Measurements from ENCODE around the gene MED13.
A peak's percentile ranks its signal among the peaks of the same experiment; 100 is the strongest.
"Not testable (repeated sequence)": the region's sequence is repeated elsewhere in the genome, so short reads cannot be mapped to it uniquely, and the experiment has no call there.

MED13 gene

DNA sequence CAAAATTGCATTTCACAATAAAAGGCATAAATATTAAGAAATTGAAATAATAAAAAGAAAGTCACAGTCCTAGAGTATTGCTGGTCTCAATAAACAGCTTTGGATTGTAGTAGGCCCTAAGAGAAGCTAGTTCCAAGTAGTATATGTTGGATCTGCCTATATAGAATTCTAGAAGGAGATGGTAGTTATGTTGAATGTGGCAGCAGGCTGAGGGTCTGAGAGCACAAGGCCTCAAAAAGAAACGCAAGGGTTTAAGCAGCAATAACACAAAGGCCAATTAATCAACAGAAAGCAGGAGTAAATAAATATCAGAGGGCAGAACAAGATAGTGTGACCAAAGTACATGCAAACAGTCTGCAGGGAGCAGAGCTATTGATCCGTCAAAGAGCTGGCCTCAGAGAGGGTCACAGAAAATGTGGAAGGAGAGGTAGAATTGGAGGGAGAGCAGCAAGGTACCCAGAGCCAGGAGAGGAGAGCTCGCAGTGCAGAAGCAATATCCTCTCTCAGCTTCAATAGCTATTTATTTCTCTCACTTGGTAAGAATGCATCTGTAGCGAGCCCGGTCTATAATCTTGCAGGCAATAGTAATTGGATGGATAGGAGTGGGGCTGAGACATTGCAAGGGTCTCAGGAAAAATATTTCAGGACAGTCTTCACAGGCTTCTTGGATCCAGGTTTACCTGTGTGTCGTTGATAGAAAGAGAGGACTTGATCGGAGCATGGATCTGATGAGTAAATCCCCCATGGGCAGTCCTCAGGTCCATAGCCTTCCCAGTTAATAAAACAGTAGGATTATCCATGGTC is 25.1 kb upstream of the MED13 start:
- DNase-seq (ENCODE audit: low read depth in 2 of 2): no peak

DNA sequence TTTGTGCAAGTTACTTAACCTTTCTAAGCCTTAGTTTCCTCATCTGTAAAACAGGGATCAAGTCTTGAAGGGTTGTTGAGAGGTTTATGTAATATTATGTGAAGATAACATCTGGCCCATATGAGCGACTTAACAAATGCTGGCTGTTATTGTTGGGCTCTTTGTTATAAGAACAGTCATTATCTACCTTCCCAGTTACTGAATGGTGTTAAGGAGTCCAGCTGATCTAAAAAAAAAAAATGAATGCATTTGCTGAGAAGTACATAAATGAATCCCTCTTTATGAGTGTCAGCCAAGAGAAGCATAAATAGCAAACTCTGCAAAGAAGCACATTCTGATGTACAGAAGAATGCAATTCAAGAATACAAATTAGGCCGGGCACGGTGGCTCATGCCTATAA is 24.3 kb upstream of the MED13 start:
- no peak for DNase-seq (ENCODE audit: low read depth in 2 of 2)

DNA sequence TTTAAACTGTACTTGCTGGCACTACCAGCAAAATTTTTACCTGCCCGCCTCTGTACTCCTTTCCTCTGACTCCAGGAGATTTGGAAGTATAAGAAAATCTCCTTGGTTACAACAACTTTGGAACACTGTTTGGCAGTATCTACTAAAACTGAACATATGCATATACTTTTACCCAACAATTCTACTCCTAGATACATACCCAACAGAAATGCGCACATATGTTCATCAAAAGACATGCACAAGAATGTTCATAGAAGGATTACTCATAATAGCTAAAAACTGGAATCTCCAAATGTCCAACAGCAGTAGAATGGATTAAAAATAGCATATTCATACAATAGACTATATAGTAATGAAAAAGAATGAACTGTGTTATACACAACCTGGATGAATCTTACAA is 21.7 kb upstream of the MED13 start:
- no peak for DNase-seq (ENCODE audit: low read depth in 2 of 2)

DNA sequence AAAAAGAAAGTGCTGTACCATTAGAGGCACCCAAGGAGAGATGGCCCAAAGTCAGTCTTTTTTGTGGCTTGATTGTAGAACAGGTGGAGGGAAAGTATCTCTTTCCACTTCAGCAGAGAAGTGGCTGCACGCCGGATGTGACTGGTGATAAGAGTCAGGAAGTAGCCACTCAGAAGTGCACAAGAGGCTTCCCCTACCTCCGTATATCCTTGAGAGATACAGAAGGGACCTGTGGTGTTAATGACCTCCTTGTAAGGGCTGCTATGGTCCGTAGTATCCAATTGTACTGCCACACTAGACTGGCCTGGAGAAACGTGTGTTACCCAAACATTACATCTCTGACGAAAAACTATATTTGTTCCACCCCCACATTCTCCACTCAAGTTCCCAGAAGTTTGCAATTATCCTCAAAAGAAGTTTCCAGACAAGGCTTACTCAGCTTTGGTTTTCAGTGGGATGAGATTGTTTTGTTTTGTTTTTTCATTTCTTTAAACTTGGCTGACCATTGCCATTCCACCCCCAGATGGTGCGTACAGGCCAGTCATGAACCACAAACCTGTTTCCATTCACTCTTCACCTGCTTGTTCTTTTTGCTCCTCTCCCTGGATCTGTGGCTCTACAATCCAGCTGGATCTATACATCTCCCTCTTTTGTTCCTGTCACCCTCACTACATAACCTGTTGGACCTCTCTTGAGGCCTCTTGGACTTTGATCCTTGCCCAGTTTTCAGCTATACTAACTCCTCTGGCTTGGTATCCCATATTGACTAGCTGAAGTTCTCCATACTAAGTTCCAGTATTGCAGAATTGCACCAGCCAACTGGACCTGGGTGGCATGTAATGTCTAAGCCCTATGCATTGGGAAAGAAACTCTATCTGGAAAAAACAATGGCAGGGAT is 20.7 kb upstream of the MED13 start:
- no peak for DNase-seq (ENCODE audit: low read depth in 2 of 2)

DNA sequence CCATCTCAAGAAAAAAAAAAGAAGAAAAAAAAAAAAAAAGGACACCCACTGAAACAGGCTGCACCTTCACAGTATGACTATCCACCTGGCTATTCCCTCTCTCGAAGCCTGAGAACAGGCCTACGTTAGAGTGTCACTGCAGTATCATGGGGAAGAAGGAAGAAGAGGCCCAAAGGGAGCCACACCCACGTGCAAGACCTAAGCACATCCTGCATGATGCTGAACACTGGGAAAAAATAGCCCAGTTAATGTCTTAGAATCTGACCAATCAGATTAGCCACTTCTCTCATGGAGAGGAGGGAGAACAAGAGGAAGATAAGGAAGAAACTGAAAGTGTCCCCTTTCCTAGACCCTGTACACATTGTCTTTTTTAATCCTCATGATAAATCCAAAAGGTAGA is 19.5 kb upstream of the MED13 start:
- DNase-seq (ENCODE audit: low read depth in 2 of 2): no peak

DNA sequence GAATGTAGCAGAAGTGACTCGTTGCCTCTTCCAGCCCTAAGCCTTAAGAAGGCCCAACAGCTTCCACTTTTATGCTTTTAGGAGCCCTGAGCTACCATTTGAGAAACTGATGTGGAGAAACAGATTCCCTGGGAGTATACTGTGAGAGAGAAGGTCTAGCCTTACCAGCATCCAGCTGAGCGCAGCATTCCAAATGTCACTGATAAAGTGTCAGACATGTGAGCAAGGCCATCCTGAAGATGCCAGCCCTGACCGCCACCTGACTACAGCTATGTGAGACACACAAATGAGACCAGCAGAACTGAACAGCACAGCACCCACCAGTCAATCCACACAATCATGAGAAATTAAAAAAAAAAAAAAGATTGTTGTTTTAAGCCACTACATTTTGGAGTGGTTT is 18.6 kb upstream of the MED13 start:
- DNase-seq (ENCODE audit: low read depth in 2 of 2): no peak

DNA sequence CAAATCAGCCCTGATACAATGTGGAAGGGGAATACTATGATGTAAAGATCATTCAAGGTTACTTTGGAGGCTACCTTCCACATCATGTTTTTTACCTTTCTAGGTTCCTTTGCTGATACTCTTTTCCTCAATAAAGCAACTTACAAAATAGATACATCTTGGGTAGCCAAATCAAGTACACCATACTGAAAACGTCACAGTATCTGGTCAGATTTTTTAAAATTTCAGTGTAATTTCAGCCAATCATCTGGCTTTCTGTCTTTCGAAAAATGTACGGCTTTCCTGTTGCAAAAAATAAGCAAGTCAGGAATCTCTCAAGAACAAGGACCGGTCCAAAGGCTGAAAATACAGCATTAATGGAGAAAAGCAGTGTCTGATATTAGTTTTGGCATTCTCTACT is 15.6 kb upstream of the MED13 start:
- DNase-seq (ENCODE audit: low read depth in 2 of 2): no peak

DNA sequence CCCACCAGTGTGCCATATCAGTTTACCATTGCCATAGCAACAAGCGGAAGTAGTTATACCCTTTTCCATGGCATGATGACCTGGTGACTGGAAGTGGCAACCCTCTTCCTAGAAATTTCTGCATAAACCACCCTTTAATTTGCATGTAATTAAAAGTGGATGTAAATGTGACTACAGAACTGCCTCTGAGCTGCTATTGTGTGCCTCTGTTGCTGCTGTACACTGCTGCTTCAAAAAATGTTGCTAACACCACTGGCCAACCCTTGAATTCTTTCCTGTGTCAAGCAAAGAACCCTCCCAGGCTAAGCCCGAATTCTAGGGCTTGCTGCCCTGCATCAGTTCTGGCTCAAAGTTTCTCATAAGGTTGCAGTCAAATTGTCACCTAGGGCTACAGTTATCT is 12.9 kb upstream of the MED13 start:
- DNase-seq (ENCODE audit: low read depth in 2 of 2): no peak

DNA sequence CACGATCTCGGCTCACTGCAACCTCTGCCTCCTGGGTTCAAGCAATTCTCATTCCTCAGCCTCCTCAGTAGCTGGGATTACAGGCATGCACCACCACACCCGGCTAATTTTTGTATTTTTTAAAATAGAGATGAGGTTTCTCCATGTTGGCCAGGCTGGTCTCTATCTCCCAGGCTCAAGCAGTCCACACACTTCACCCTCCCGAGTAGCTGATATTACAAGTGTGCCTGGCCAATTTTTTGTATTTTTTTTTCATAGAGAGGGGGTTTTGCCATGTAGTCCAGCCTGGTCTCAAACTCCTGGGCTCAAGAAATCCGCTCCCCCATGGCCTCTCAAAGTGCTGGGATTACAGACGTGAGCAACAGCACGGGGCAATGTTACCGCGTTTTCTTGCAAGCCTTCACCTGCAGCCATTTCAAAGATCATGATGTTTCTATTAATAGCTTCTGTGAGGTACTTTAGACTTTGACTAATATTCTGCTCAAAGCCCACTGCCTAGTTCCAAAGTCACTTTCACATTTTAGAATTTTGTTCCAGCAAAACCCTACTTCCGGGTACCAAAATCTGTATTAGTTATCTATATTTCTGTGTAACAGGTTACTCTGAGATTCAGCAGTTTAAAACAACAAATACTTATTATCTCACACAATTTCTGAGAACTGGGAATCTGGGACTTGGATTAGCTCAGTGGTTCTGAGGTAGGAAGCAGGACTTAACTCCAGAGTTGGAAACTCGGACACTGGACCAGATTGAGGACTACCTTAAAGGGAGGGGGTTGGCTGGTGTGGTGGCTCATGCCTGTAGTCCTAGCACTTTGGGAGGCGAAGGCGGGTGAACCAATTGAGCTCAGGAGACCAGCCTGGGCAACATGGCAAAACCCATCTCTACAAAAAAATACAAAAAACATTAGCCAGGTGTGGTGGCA is 12.0 kb upstream of the MED13 start:
- no peak for DNase-seq (ENCODE audit: low read depth in 2 of 2)

DNA sequence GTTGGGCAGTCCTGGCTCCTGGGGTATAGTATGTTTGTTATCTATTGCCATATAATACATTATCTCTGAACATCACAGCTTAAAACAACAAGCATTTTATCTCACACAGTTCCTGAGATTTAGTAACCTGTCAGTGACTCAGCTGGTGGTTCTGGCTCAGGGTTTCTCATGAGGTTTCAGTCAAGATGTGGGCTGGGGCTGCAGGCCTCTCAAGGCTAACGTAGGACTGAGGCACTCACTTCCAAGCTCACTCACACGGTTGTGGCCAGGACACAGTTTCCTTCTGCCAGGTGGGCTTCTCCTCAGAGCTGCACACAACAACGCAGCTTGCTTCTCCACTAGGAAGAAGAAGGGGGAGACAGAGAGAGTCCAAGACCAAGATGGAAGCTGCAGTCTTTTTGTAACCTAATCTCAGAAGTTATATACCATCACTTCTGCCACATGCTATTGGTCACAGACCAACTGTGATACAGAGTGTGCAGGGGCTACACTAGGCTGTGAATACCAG is 10.3 kb upstream of the MED13 start:
- no peak for DNase-seq (ENCODE audit: low read depth in 2 of 2)

DNA sequence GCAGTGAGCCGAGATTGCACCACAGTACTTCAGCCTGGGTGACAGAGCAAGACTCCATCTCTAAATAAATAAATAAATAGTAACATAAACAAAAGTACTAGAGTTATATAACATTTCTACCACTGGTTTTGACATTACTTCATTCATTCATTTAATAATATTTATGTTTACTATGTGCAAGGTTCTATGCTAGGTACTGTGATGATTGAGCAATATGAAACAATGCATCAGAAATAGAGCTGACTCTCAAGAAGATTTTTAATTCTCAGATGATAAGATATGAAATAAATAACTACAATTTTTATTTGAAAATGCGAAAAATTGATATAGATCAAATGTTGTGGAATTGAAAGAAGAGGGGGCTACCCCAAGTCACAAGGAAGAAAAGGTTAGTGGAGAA is 8.9 kb upstream of the MED13 start:
- no peak for DNase-seq (ENCODE audit: low read depth in 2 of 2)

DNA sequence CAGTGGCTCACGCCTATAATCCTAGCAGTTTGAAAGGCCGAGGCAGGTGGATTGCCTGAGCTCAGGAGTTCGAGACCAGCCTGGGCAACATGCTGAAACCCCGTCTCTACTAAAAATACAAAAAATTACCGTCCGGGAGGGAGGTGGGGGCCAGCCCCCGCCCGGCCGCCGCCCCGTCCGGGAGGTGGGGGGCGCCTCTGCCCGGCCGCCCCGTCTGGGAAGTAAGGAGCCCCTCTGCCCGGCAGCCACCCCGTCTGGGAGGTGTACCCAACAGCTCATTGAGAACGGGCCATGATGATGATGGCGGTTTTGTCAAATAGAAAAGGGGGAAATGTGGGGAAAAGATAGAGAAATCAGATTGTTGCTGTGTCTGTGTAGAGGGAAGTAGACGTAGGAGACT is 7.8 kb upstream of the MED13 start:
- not testable (repeated sequence) for DNase-seq (ENCODE audit: low read depth in 2 of 2)

DNA sequence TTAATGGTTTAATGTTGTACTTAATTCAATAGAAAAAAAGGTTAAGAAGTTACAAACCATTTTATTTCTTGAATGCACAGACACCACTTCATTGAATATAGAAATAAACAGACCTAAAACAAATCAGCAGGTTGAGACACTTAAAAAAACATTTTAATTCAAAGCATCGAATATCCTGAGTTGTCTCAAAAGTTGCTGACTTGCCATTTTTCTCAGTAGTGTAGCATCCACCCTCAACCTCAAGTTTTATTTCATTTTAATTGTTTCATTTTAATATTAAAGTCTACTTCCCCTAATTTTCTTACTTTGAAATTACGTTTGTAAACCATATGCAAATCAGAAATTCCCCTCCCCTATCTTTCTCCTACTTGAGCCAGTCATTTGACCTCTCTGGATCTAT is 5.8 kb upstream of the MED13 start:
- DNase-seq (ENCODE audit: low read depth in 2 of 2): no peak

DNA sequence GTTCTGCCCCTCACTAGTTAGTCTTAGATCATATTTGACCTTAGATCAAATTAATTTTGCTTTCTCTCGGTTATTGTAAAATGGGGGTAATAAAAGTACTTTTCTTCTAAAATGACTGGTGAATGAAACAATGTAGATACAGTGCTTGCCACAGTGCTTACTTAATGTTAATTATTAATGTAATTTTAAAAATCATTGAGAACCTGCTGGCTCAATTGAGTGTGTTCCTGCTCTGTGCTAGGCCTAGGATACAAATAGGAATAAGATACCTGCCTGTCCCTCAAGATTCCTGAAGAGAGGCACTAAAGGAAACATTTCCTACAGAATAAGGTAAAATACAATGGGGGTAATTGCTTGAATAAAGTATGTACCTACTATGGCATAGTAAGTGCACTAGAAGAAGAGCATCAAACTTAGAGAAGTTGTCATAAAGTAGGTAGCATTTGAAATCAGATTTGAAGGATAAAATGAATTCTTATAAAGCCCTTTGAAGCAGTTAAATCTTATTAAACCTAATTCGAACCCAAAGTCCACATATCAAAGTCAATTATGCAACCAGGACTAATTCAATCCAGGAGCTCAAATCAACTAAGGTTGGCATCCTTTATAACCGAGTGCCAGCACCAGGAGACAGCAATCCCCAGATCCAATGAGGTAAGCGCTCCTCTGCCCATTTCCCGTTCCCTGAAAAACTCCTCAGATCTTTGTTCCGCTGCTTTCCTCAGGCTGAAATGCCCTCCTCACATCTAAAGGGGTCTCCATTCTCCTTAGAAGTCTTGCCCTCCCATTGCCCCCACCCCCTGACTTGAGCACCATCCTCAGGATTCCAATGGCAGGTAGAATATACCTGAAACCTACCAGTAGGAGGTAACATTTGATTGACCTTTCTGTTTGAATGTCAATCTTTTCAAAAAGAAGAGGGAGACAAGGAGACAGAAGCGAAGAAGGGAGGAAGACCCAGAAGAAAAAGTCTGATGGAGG is 2.4 kb upstream of the MED13 start:
- no peak for DNase-seq (ENCODE audit: low read depth in 2 of 2)

DNA sequence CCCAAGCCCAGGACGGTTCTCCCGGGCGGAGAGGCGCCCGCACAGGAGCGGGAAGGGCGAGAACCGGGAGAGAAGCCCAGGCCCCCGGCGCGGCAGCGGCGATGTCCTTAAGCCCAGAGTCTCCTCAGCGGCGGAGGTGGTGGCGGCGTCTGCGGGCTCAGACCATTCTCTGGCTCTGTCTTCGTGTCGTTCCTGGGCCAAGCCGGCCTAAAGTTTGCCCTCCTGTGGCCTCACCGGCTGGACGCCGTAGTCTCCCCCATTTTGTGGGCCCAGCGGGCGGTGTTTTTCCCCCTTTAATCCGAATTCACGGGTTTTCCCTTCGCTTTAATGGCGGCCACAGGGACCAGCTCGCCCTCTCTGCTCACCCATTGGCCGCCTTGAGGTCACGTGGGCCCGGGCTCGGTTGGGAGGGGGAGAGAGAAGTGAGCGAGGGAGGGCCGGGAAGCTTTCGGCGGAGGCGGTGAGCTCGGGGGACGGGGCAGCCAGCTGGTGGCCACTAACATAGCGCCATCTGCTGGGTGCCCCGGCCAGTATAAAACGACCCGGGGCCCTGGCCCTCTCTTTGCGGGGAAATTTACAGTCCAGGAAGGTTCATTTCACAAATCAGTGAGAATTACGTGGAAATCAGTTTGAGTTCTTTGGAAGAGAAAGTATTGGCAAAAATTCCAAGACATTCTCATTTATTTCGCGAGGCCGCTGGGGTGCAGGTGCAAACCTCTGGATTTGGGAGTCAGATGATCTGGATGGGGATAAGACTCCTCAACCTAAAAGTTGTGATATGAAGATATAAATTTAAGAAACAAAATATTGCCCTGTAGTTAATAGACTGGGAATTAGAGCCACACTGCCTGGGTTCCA is 762 bp upstream of the MED13 start:
- peak; percentile 95 for DNase-seq (ENCODE audit: low read depth in 2 of 2)

DNA sequence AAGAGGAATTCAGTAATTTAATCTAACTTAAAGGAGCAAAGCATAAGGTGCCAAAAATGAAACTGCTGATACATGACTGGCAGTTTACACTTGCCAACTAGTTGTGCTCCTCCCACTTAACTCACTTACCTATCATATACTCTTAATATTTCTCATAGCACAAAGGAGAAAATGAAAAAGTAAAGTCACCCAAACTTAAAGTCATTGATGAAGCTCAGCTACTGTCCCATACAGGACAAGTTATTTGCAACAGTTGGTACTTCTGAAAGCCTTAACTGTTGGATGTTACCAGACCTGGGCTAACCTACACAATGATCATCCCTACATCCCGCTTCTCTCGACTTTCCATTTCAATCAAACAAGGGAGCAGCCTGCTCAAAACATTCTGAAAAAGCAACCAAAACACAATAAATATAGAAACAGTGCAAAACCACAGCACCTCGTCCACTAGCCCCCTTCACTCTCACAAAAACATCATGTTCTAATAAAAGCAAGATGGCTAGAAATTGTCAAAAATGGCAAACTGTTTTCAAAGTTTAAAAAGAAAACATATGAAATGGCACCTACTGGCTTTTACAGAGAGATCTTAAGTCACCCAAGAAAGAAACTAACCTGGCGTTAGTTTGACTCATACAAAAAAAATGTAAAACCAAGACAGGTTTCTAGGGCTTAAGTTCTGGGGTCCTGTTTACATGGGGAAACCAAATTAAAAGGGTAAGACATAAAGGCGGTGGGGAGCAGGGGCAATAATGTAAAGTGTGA is 868 bp downstream of the MED13 start:
- no peak for DNase-seq (ENCODE audit: low read depth in 2 of 2)

DNA sequence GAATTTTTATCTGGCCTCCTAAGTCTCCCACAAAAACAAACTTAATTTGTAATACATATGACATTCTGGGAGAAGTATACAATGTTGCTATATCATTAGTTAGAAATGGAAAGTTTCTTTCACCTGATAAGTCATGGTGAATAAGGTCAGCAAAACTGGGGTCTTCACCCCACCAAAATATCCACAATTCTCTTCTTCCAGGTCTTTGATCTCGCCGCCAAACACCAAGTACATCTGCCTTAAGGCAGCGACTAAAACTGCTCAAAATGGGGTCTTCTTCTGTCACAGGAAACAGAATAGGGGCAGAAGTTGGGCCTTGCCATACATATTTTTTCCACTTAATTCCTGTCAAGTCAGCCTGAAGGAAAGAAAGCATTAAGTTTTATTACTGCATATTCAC is 2.1 kb downstream of the MED13 start:
- no peak for DNase-seq (ENCODE audit: low read depth in 2 of 2)

DNA sequence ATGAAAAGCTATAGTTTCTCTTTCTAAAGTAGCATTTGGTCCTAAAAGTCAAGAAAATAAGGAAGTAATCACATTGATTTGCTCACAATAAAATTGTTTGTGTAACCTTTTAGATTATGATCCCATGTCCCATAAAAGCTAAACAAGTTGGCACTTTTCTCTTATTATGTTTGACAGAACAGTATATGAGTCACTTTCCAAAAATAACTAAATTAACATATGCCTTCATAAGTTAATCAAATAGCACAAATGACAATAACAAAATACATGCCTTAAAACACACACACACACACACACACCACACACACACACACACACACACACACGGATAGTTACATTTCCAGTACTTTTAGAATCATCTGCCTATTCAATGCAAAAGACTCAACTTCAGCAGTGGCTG is 2.8 kb downstream of the MED13 start:
- DNase-seq (ENCODE audit: low read depth in 2 of 2): no peak

DNA sequence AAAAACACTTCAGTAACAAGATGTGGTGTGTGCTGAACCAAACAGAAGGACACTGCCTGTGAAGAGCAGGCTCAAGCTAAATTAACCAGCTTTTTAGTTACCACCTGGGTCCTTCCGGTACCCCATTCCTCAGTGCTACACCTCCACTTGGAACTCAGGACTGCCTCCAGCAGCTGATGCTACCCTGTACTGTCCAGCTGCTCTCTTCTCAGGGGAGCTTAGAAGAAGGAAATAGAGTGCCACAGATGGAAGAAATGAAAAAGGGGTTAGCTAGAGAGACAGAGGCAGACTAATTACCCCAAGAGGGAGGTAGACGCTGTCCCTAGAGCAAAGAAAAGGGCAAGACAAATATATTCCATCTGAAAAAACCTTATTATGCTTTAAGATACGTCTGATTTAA is 5.7 kb downstream of the MED13 start:
- DNase-seq (ENCODE audit: low read depth in 2 of 2): no peak

Data from fibroblast of skin of left quadriceps (primary cell).